Neural cell (in vitro differentiated cells): Measurements from ENCODE around the gene TRAF3. TPM values are rescaled to one million over a fixed set of nuclear protein-coding genes. Genes with fewer than 3 reads are reported as not detected.

Source experiments
- H2AFZ ChIP-seq: fragments of 200-600, 300-800 bp; sonication (generic), shearing (Covaris generic); 2 replicates; pipeline ENCODE4 v1.6.0; 2014; ENCODE audit warnings: low read depth, mild to moderate bottlenecking, antibody characterized with exemption, low read length, moderate library complexity
- H3F3A ChIP-seq: fragments of 200-600 bp; shearing (Covaris generic); 2 replicates; pipeline ENCODE4 v1.6.1; 2016; ENCODE audit warnings: mild to moderate bottlenecking, moderate library complexity, mixed read lengths, antibody characterized with exemption, low read length; ENCODE audit not compliant: insufficient read depth, poor library complexity, severe bottlenecking
- H3K27ac ChIP-seq: fragments of 200-600, 300-800 bp; sonication (generic), shearing (Covaris generic); 2 replicates; pipeline ENCODE4 v1.5.1; 2014; ENCODE audit warnings: mild to moderate bottlenecking, low read length, moderate library complexity
- H3K27me3 ChIP-seq: fragments of 300-800, 200-600 bp; sonication (generic), shearing (Covaris generic); 2 replicates; pipeline ENCODE4 v1.6.0; 2014; ENCODE audit warnings: mild to moderate bottlenecking, low read depth, low read length, moderate library complexity; ENCODE audit not compliant: insufficient read depth
- H3K36me3 ChIP-seq: fragments of 300-800, 200-600 bp; sonication (generic), shearing (Covaris generic); 2 replicates; pipeline ENCODE4 v1.5.1; 2014; ENCODE audit warnings: mild to moderate bottlenecking, antibody characterized with exemption, low read length, moderate library complexity; ENCODE audit not compliant: insufficient read depth
- H3K4me2 ChIP-seq: fragments of 300-800, 200-600 bp; sonication (generic), shearing (Covaris generic); 2 replicates; pipeline ENCODE4 v1.6.0; 2014; ENCODE audit warnings: mild to moderate bottlenecking, low read length
- H3K4me3 ChIP-seq: fragments of 300-800, 200-600 bp; sonication (generic), shearing (Covaris generic); 2 replicates; pipeline ENCODE4 v1.5.1; 2014; ENCODE audit warnings: mild to moderate bottlenecking, low read length, moderate library complexity
- H3K79me2 ChIP-seq: fragments of 200-600 bp; shearing (Covaris generic); replicated peaks from 2 replicates; pipeline ENCODE4 v1.6.0; 2014; ENCODE audit warnings: mild to moderate bottlenecking, low read length, moderate library complexity; ENCODE audit not compliant: insufficient read depth
- H3K9ac ChIP-seq: fragments of 300-800, 200-600 bp; sonication (generic), shearing (Covaris generic); 2 replicates; pipeline ENCODE4 v1.6.1; 2016; ENCODE audit warnings: mild to moderate bottlenecking, low read length, mixed read lengths
- H3K9me2 ChIP-seq: fragments of 200-600 bp; shearing (Covaris generic); 2 replicates; pipeline ENCODE4 v1.6.1; 2016; ENCODE audit warnings: mild to moderate bottlenecking, low read length, mixed read lengths; ENCODE audit not compliant: insufficient read depth
- H3K9me3 ChIP-seq: fragments of 200-600, 300-800 bp; sonication (generic), shearing (Covaris generic); 2 replicates; pipeline ENCODE4 v1.6.1; 2016; ENCODE audit warnings: mild to moderate bottlenecking, mixed run types, low read length, moderate library complexity, mixed read lengths
- H4K20me1 ChIP-seq: fragments of 200-600 bp; shearing (Covaris generic); 2 replicates; pipeline ENCODE4 v1.6.1; 2016; ENCODE audit warnings: mild to moderate bottlenecking, mixed run types; ENCODE audit not compliant: insufficient read depth
- EP300 ChIP-seq: fragments of 450-650 bp; conservative IDR thresholded peaks from 2 replicates; pipeline ENCODE4 v1.6.1; 2014; ENCODE audit warnings: antibody characterized with exemption, mild to moderate bottlenecking, moderate library complexity; ENCODE audit not compliant: poor library complexity, severe bottlenecking
- EZH2 ChIP-seq: fragments of 200-600, 300-800 bp; shearing (Covaris generic), sonication (generic); IDR thresholded peaks from 2 replicates; pipeline ENCODE4 v1.6.1; 2014; ENCODE audit warnings: antibody characterized with exemption, low read length, borderline replicate concordance, mild to moderate bottlenecking; ENCODE audit not compliant: insufficient read depth, poor library complexity, severe bottlenecking
- MXI1 ChIP-seq: fragments of 450-650 bp; conservative IDR thresholded peaks from 2 replicates; pipeline ENCODE4 v1.6.1; 2014; ENCODE audit warnings: antibody characterized with exemption, mild to moderate bottlenecking; ENCODE audit not compliant: poor library complexity, severe bottlenecking
- POLR2AphosphoS5 ChIP-seq: IDR thresholded peaks from 2 replicates; pipeline ENCODE4 v1.6.1; 2012
- RAD21 ChIP-seq: fragments of 450-650 bp; conservative IDR thresholded peaks from 2 replicates; pipeline ENCODE4 v1.6.1; 2014; ENCODE audit warnings: antibody characterized with exemption, mild to moderate bottlenecking, moderate library complexity
- SMC3 ChIP-seq: fragments of 450-650 bp; conservative IDR thresholded peaks from 2 replicates; pipeline ENCODE4 v1.6.1; 2014; ENCODE audit warnings: antibody characterized with exemption, mild to moderate bottlenecking, moderate library complexity; ENCODE audit not compliant: poor library complexity
- TAF1 ChIP-seq: IDR thresholded peaks from 2 replicates; pipeline ENCODE4 v1.6.1; 2012; ENCODE audit warnings: low read depth
- polyA plus RNA-seq: library from polyadenylated mRNA; depleted of rRNA; stranded (reverse); fragments of >200 nt; gene quantifications from 2 replicates; pipeline ENCODE4 v1.2.3, GENCODE V29; 2014
- TF ChIP-seq, protein P1 (sequence below): fragments of 450-650 bp; IDR thresholded peaks from 2 replicates; pipeline ENCODE4 v1.5.1; 2014; ENCODE audit warnings: antibody characterized with exemption, mild to moderate bottlenecking, moderate library complexity; ENCODE audit not compliant: poor library complexity, severe bottlenecking
- TF ChIP-seq, protein P2 (sequence below): IDR thresholded peaks from 2 replicates; pipeline ENCODE4 v1.6.1; 2012; ENCODE audit warnings: borderline replicate concordance

The TRAF3 gene
- polyA plus RNA-seq, 1 donor from 2014 or later = 13.3 TPM

DNA sequence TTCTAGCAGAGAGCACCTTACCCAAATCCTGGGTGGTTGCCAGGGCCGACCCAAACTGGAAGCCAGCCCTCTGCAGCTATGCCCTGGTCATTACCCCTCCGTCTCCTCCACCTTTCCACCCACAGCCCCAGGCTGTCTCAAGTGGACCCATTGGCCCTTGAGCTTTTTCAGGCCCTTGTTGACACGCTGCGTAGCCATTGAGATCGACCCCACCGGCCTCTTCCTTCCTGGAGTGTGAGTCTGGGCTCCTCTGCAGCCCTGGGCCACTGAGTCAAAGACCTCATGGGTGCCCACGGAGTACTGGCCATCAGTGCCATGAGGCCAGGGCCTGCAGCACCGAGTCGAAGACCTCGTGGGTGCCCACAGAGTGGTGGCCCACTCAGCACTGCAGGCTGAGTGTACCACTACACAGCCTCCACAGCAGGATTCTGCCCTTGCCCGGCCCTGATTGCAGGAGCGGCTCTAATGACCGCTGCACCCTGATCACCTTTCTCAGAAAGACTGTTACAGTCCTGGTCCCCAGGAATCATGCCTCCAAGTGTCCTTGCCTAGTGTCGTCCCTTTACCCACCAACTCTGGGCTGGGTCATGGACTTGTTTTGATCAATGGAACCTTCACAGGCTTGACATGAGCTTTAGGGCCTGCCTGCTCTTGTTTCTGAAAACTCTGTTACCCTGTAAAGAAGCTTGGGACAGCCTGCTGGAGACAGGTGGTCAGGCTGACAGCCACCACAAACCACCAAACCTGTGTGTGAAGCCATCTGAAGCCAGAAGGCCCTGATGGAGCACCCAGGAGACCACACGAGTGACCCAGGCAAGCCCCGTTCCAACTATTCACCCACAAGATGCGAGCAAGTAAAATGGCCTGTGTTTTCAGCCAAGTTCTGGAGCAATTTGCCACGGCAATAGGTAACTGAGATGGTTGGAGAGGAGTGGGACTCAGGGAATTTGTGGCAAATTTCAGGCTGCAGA is 39.6 kb upstream of the TRAF3 start:
- Histone ChIP-seq H3K27me3 (no peaks in the 10 kb centered on the region), H4K20me1 (no peaks in the 10 kb centered on the region), H3K36me3 (no peaks in the 10 kb centered on the region), H3F3A (no peaks in the 10 kb centered on the region), H3K27ac (no peak overlapping the region), H2AFZ (no peak overlapping the region), H3K9me2 (no peaks in the 10 kb centered on the region), H3K9ac (no peak overlapping the region), H3K9me3 (no peaks in the 10 kb centered on the region), H3K4me3 (no peak overlapping the region), H3K4me2 (no peak overlapping the region), H3K79me2 (no peaks in the 10 kb centered on the region)
- TF ChIP-seq EZH2 (no peak), MXI1 (no peak), POLR2AphosphoS5 (no peak)

DNA sequence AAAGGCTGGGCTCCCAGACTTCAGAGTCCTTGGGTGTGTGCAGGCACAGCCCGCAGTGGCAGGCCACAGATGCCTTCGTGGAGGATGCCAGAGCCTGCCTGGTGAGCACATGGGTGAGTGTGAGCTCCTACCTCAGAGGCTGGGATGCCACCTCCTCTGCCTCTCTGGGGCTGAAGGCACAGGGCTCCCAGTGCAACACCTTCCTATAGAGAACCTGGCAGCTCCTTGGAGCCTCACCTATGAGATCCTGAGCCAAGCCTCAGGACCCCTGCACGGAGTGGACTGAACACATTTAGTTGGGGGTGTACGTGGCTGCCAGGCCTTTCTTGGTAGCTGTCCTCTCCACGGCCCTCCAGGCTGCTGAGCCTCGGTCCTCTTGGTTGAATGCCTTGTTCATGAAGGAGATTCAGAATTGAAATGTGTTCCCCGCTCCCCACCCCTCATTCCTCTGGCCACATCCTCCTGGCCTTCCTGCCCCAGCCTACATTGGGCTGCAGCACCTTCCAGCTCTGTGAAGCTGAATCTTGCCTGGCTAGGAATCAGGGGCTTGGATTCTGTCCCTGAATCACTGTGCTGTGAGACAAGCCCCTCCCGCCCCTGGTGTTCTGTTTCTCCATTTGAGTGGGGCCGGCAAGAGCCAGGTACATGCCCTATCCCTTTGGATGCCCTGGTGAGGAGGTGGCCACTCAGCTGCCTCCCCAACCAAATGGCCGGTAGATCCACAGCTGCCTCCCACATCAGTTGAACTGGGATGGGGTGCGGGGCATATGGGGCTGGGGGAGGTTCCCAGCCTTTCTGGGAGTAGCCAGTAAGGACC is 38.7 kb upstream of the TRAF3 start:
- Histone ChIP-seq H3K9me2 (no peaks in the 10 kb centered on the region), H3K36me3 (no peaks in the 10 kb centered on the region), H3K4me3 (no peak overlapping the region), H3K9me3 (no peaks in the 10 kb centered on the region), H4K20me1 (no peaks in the 10 kb centered on the region), H3K79me2 (no peaks in the 10 kb centered on the region), H3F3A (no peaks in the 10 kb centered on the region), H3K4me2 (no peak overlapping the region), H2AFZ (no peak overlapping the region), H3K27ac (no peak overlapping the region), H3K9ac (no peak overlapping the region), H3K27me3 (no peaks in the 10 kb centered on the region)
- TF ChIP-seq TAF1 (no peak), SMC3 (no peak), MXI1 (no peak), POLR2AphosphoS5 (no peak)

DNA sequence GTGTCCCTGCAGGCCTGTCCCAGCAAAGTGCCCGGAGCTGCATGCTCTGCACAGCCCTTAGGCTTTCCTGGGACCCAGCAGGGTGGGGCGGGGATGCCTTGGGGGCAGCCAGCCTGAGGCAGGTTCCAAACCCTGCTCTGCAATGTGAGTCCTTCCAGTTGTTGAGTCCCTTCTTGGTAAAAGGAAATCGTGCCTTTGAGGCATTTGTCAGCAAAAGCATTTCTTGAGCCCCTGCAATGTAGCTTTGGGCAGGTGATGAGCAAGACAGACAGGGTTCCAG is 38.1 kb upstream of the TRAF3 start:
- Histone ChIP-seq H3F3A (no peaks in the 10 kb centered on the region), H3K4me2 (no peak overlapping the region), H3K79me2 (no peaks in the 10 kb centered on the region), H3K4me3 (no peak overlapping the region), H3K9me2 (no peaks in the 10 kb centered on the region), H3K9ac (no peak overlapping the region), H2AFZ (no peak overlapping the region), H3K36me3 (no peaks in the 10 kb centered on the region), H3K9me3 (no peaks in the 10 kb centered on the region), H4K20me1 (no peaks in the 10 kb centered on the region), H3K27me3 (no peaks in the 10 kb centered on the region), H3K27ac (no peak overlapping the region)
- TF ChIP-seq MXI1 (no peak), RAD21 (no peak), SMC3 (no peak), EP300 (no peak), TAF1 (no peak), POLR2AphosphoS5 (no peak), EZH2 (no peak)
- TF ChIP-seq, protein P1, sequence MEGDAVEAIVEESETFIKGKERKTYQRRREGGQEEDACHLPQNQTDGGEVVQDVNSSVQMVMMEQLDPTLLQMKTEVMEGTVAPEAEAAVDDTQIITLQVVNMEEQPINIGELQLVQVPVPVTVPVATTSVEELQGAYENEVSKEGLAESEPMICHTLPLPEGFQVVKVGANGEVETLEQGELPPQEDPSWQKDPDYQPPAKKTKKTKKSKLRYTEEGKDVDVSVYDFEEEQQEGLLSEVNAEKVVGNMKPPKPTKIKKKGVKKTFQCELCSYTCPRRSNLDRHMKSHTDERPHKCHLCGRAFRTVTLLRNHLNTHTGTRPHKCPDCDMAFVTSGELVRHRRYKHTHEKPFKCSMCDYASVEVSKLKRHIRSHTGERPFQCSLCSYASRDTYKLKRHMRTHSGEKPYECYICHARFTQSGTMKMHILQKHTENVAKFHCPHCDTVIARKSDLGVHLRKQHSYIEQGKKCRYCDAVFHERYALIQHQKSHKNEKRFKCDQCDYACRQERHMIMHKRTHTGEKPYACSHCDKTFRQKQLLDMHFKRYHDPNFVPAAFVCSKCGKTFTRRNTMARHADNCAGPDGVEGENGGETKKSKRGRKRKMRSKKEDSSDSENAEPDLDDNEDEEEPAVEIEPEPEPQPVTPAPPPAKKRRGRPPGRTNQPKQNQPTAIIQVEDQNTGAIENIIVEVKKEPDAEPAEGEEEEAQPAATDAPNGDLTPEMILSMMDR = no peak
- TF ChIP-seq, protein P2, sequence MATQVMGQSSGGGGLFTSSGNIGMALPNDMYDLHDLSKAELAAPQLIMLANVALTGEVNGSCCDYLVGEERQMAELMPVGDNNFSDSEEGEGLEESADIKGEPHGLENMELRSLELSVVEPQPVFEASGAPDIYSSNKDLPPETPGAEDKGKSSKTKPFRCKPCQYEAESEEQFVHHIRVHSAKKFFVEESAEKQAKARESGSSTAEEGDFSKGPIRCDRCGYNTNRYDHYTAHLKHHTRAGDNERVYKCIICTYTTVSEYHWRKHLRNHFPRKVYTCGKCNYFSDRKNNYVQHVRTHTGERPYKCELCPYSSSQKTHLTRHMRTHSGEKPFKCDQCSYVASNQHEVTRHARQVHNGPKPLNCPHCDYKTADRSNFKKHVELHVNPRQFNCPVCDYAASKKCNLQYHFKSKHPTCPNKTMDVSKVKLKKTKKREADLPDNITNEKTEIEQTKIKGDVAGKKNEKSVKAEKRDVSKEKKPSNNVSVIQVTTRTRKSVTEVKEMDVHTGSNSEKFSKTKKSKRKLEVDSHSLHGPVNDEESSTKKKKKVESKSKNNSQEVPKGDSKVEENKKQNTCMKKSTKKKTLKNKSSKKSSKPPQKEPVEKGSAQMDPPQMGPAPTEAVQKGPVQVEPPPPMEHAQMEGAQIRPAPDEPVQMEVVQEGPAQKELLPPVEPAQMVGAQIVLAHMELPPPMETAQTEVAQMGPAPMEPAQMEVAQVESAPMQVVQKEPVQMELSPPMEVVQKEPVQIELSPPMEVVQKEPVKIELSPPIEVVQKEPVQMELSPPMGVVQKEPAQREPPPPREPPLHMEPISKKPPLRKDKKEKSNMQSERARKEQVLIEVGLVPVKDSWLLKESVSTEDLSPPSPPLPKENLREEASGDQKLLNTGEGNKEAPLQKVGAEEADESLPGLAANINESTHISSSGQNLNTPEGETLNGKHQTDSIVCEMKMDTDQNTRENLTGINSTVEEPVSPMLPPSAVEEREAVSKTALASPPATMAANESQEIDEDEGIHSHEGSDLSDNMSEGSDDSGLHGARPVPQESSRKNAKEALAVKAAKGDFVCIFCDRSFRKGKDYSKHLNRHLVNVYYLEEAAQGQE = no peak
